Activated CD4-positive, alpha-beta T cell treated with anti-CD3 and anti-CD28 coated beads, Interleukin-2, Interleukin-4, amounts not matched to agents 100 ng/mL and 50 ng/mL, durations not matched to agents 16 hours and 8 hours (primary cell): ENCODE results near the gene BEAN1.
"Not testable (repeated sequence)": the region's sequence is repeated elsewhere in the genome, so short reads cannot be mapped to it uniquely, and the experiment has no call there.

Experiments
- DNase-seq: peaks from one replicate; pipeline ENCODE4 v3.0.0-alpha.2; 2020; ENCODE audit warnings: low spot score

The BEAN1 gene

GRCh38 chr16:66486199-66486772 lies 59.2 kb downstream of the BEAN1 start:
- no peak for DNase-seq

GRCh38 chr16:66486773-66487579 lies 59.9 kb downstream of the BEAN1 start:
- DNase-seq: no peak

- DNase-seq: no peak
Measured at GRCh38 chr16:66487580-66488275, 60.6 kb downstream of the BEAN1 start.

GRCh38 chr16:66488505-66488904 lies 61.4 kb downstream of the BEAN1 start:
- DNase-seq: no peak

GRCh38 chr16:66489385-66489784 lies 62.3 kb downstream of the BEAN1 start:
- DNase-seq: no peak

GRCh38 chr16:66489818-66490217 lies 62.7 kb downstream of the BEAN1 start:
- DNase-seq: no peak

- DNase-seq: no peak
Measured at GRCh38 chr16:66490774-66491715, 64.0 kb downstream of the BEAN1 start.

- DNase-seq: no peak
Measured at GRCh38 chr16:66491716-66492064, 64.6 kb downstream of the BEAN1 start.

GRCh38 chr16:66493490-66494401 lies 66.7 kb downstream of the BEAN1 start:
- DNase-seq: no peak

- DNase-seq: no peak
Measured at GRCh38 chr16:66494916-66495315, 67.8 kb downstream of the BEAN1 start.

GRCh38 chr16:66495440-66495839 lies 68.3 kb downstream of the BEAN1 start:
- DNase-seq: no peak

- DNase-seq: not testable (repeated sequence)
Measured at GRCh38 chr16:66496226-66496625, 69.1 kb downstream of the BEAN1 start.

- not testable (repeated sequence) for DNase-seq
Measured at GRCh38 chr16:66497921-66498320, 70.8 kb downstream of the BEAN1 start.

GRCh38 chr16:66501563-66501962 lies 74.5 kb downstream of the BEAN1 start:
- DNase-seq: not testable (repeated sequence)

- no peak for DNase-seq
Measured at GRCh38 chr16:66502020-66502913, 75.2 kb downstream of the BEAN1 start.

GRCh38 chr16:66503030-66503429 lies 75.9 kb downstream of the BEAN1 start:
- DNase-seq: no peak

GRCh38 chr16:66503612-66504011 lies 76.5 kb downstream of the BEAN1 start:
- DNase-seq: no peak

- no peak for DNase-seq
Measured at GRCh38 chr16:66507731-66508239, 80.7 kb downstream of the BEAN1 start.

GRCh38 chr16:66508248-66508913 lies 81.3 kb downstream of the BEAN1 start:
- DNase-seq: no peak
